ENCODE results near the gene CPNE5.

DNA sequence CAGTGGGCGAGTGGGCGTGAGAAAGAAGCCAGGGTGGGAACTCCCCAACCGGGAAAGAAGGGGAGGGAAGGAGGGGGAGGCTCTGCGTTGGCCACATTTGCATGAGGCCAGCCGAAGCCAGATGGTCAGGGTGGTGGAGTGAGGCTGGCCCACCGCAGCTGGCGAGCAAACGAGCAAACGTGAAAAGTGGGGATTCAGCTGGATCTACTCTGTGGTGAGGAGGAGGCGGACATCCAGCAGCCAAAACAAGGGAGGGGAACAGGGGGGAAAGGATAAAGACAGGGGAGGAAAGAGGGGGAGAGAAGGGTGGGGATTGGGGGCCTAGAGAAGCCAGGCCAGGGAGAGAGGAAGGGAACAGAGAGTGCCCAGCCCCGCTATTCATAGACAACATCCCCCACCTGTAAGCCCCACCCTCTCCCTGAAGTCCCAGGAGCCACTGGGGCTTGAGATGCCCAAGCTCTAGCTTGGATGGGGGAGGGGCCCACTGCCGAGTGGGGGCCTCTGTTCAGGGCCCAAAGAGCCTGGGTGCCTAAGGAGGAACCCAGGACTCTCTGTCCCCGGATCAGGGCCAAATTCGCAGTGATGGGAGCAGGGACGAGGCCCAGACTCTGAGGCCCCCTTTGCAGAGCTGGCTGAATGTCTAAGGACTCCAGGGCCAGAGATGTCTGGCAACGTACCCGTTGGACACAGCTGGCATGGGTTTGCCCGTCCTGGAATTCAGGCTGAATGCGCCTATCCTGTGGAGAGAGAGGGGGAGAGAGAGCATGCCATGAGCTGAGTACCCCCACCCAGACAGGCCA lies 45.1 kb downstream of the CPNE5 start:
- TF ChIP-seq, protein P1, sequence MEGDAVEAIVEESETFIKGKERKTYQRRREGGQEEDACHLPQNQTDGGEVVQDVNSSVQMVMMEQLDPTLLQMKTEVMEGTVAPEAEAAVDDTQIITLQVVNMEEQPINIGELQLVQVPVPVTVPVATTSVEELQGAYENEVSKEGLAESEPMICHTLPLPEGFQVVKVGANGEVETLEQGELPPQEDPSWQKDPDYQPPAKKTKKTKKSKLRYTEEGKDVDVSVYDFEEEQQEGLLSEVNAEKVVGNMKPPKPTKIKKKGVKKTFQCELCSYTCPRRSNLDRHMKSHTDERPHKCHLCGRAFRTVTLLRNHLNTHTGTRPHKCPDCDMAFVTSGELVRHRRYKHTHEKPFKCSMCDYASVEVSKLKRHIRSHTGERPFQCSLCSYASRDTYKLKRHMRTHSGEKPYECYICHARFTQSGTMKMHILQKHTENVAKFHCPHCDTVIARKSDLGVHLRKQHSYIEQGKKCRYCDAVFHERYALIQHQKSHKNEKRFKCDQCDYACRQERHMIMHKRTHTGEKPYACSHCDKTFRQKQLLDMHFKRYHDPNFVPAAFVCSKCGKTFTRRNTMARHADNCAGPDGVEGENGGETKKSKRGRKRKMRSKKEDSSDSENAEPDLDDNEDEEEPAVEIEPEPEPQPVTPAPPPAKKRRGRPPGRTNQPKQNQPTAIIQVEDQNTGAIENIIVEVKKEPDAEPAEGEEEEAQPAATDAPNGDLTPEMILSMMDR (IDR thresholded peaks at IDR 0.05; ENCODE audit: low read length), result no peak
- no peak for TF ChIP-seq EZH2 (optimal IDR thresholded peaks at IDR 0.05; ENCODE audit: low read depth, low read length)

Measured in MM.1S (cell line).